B cell (primary cell): ENCODE results near the gene ACE. TPM values are rescaled to one million over a fixed set of nuclear protein-coding genes. Genes with fewer than 3 reads are reported as not detected.

ENCODE experiments used
- ATAC-seq: fragments of 200-7000 bp; cut with Tn5 transposase; one replicate; pipeline ENCODE4 v1.10.0; 2021; ENCODE audit warnings: low read depth, mild to moderate bottlenecking, moderate number of reproducible peaks, moderate library complexity
- CTCF ChIA-PET: fragments of 350-600 bp; sonication (Branson Sonifier 250); formaldehyde crosslinking; loops from one replicate; lab custom pipeline; 2021; ENCODE audit warnings: antibody characterized with exemption, inconsistent platforms; lab: Charles Lee
- POLR2A ChIA-PET: fragments of 350-600 bp; sonication (Branson Sonifier 250); formaldehyde crosslinking; loops from one replicate; lab custom pipeline; 2021; ENCODE audit warnings: antibody characterized with exemption; lab: Charles Lee
- DNase-seq: peaks from one replicate; pipeline ENCODE4 v3.0.0; 2013
- H2AFZ ChIP-seq: 2 replicates; pipeline ENCODE4 v1.6.1; 2012; ENCODE audit warnings: mild to moderate bottlenecking, low read depth, low read length; ENCODE audit not compliant: insufficient read depth, poor library complexity, severe bottlenecking
- H3K27ac ChIP-seq, 2 donors: 1 replicate in 1 of 2; 2 replicates in 1 of 2; pipeline ENCODE4 v1.5.1; 2012 to 2013; ENCODE audit warnings: low read length in 2 of 2, mild to moderate bottlenecking in 2 of 2, moderate library complexity in 1 of 2
- H3K27me3 ChIP-seq, 4 experiments: fragments of 200-600 bp in 1 of 4; sonication (generic) in 1 of 4; replicated peaks in 1 of 4; 1 replicate in 2 of 4; 2 replicates in 2 of 4; pipeline versions ENCODE4 v1.6.1 to v1.7.0; 2013 to 2016; ENCODE audit warnings: low read length in 3 of 4, mild to moderate bottlenecking in 2 of 4, mixed read lengths in 1 of 4, moderate library complexity in 1 of 4; ENCODE audit not compliant: insufficient read depth in 4 of 4, control insufficient read depth in 3 of 4; ENCODE audit errors: control extremely low read depth in 1 of 4
- H3K36me3 ChIP-seq, 2 experiments: replicated peaks in 1 of 2; 1 replicate in 1 of 2; 2 replicates in 1 of 2; pipeline versions ENCODE4 v1.6.1 to v1.7.1; 2013; ENCODE audit warnings: low read length in 1 of 2; ENCODE audit not compliant: insufficient read depth in 2 of 2, control insufficient read depth in 1 of 2; ENCODE audit errors: control extremely low read depth in 1 of 2, extremely low read depth in 1 of 2
- H3K4me1 ChIP-seq, 2 donors: fragments of 200-600 bp in 1 of 2; sonication (generic) in 1 of 2; 1 replicate in 1 of 2; 2 replicates in 1 of 2; pipeline versions ENCODE4 v1.5.1 to v1.6.1; 2013 to 2017; ENCODE audit warnings: low read length in 2 of 2; ENCODE audit not compliant: control insufficient read depth in 2 of 2, insufficient read depth in 2 of 2
- H3K4me2 ChIP-seq: replicated peaks from 2 replicates; pipeline ENCODE3; 2012; ENCODE audit warnings: mild to moderate bottlenecking, low read depth, low read length; ENCODE audit not compliant: poor library complexity, severe bottlenecking
- H3K4me3 ChIP-seq, 5 experiments: fragments of 200-600 bp in 1 of 5; sonication (generic) in 1 of 5; 1 replicate in 3 of 5; 2 replicates in 2 of 5; pipeline versions ENCODE4 v1.5.1 to v1.7.0; 2011 to 2016; ENCODE audit warnings: low read length in 4 of 5, mild to moderate bottlenecking in 4 of 5, low read depth in 2 of 5, control low read depth in 1 of 5, moderate library complexity in 1 of 5; ENCODE audit not compliant: insufficient read depth in 1 of 5; ENCODE audit errors: control extremely low read depth in 1 of 5, extremely low read depth in 1 of 5
- H3K79me2 ChIP-seq: fragments of 200-600 bp; sonication (generic); one replicate; pipeline ENCODE4 v1.6.0; 2016; ENCODE audit warnings: low read length; ENCODE audit not compliant: control insufficient read depth, insufficient read depth
- H3K9ac ChIP-seq: fragments of 200-600 bp; sonication (generic); 2 replicates; pipeline ENCODE4 v1.6.1; 2017; ENCODE audit warnings: mild to moderate bottlenecking, low read length, moderate library complexity
- H3K9me3 ChIP-seq, 3 donors: one replicate each; pipeline versions ENCODE4 v1.6.1 to v1.7.1; 2013; ENCODE audit warnings: low read length in 2 of 3; ENCODE audit not compliant: control insufficient read depth in 2 of 3, insufficient read depth in 1 of 3; ENCODE audit errors: control extremely low read depth in 1 of 3
- H4K20me1 ChIP-seq: 2 replicates; pipeline ENCODE4 v1.6.0; 2012; ENCODE audit warnings: mild to moderate bottlenecking, low read length; ENCODE audit not compliant: insufficient read depth, control insufficient read depth, poor library complexity, severe bottlenecking
- H3K27ac Mint-ChIP-seq: one replicate; pipeline ENCODE4 v1.8.0; 2021; ENCODE audit warnings: mixed read lengths
- H3K27me3 Mint-ChIP-seq: one replicate; pipeline ENCODE4 v1.8.0; 2021; ENCODE audit warnings: mixed read lengths
- H3K4me1 Mint-ChIP-seq: one replicate; pipeline ENCODE4 v1.8.0; 2021; ENCODE audit warnings: mixed read lengths
- H3K4me3 Mint-ChIP-seq: one replicate; pipeline ENCODE4 v1.8.0; 2021; ENCODE audit warnings: mixed read lengths
- H3K9me3 Mint-ChIP-seq: one replicate; pipeline ENCODE4 v1.8.0; 2022; ENCODE audit warnings: mixed read lengths; ENCODE audit not compliant: insufficient read depth
- EZH2 ChIP-seq: IDR thresholded peaks from 2 replicates; pipeline ENCODE4 v1.6.1; 2012; ENCODE audit warnings: borderline replicate concordance, low read depth, mild to moderate bottlenecking, moderate library complexity, low read length; ENCODE audit not compliant: insufficient read depth, poor library complexity, severe bottlenecking
- WGBS: methylation state at CpG from one replicate; pipeline ENCODE4 v1.1.5; 2013; ENCODE audit warnings: missing lambda C conversion rate; ENCODE audit not compliant: insufficient coverage; 5-methylcytosine and 5-hydroxymethylcytosine counted together
- intact Hi-C: fragments of 100-400 bp; cut with micrococcal nuclease; formaldehyde crosslinking; loops from one replicate; pipeline ENCODE4 v1.10.0; 2022
- polyA plus RNA-seq: library from polyadenylated mRNA; depleted of rRNA; stranded (reverse); fragments of >200 nt; gene quantifications from 2 replicates; pipeline ENCODE4 v1.2.3, GENCODE V29; 2012
- total RNA-seq, 2 donors: library from RNA; stranded (reverse); fragments of 120-200 nt in 1 of 2; gene quantifications; 1 replicate in 1 of 2; 2 replicates in 1 of 2; pipeline versions ENCODE4 v1.2.3 to v1.2.4, GENCODE V29; 2013 to 2022
- TF ChIP-seq, protein P1 (sequence below): fragments of 200-600 bp; IDR thresholded peaks from one replicate; pipeline ENCODE4 v1.8.0; 2022; ENCODE audit warnings: antibody characterized with exemption, mild to moderate bottlenecking

Gene ACE
- total and polyA plus RNA-seq, 2 donors (not counting 1 experiment from before 2014, with no cell fraction given), result 0.67 to 2.6 TPM

DNA sequence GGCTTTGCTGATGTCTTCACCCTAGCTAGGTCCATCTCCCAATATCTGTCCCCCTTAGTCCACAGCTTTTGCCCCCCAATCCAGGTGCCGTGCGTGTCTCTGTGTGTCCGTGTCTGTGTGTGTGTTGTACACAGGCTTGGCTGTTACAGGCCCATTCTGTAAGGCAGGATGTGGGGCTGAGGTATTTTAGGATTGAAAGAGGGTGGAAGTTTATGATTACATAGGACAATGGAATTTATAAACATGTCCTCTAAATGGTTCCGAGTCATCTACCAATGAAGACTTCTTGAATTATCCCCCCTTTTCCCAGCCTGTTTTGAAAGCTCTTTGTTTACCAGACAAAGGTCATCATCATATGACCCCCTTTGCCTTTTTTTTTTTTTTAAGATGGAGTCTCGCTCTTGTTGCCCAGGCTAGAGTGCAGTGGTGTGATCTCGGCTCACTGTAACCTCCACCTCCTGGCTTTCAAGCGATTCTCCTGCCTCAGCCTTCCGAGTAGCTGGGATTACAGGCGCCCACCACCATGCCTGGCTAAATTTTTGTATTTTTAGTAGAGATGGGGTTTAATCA, 21.9 kb downstream of the ACE start:
- Mint-ChIP-seq H3K27me3 (peaks cover 20% of the 10 kb centered on the region), H3K4me1 (no peaks in the 10 kb centered on the region), H3K4me3 (no peak overlapping the region), H3K9me3 (no peaks in the 10 kb centered on the region), H3K27ac (no peak overlapping the region)
- ChIA-PET POLR2A (no interaction called here), CTCF (interaction anchor here (0.6 kb wide), 1 partner anchor 412 kb away, joined by 3 read pairs; no protein-coding TSS in a partner anchor)
- Histone ChIP-seq H3K27ac (no peak overlapping the region), H3K4me2 (no peak overlapping the region), H3K4me3 (no peak overlapping the region), H3K9ac (no peak overlapping the region), H3K36me3 (no peaks in the 10 kb centered on the region), H3K27me3 (peaks cover 0 to 3% (median 0%) of the 10 kb centered on the region in 4 experiments), H3K79me2 (no peaks in the 10 kb centered on the region), H4K20me1 (no peaks in the 10 kb centered on the region), H3K4me1 (no peaks in the 10 kb centered on the region), H3K9me3 (no peaks in the 10 kb centered on the region), H2AFZ (no peak overlapping the region)
- DNase-seq (no peak), ATAC-seq (no peak)
- 96% methylated on average over 4 of the region's 9 CpGs for WGBS
- intact Hi-C loops, result no loop called here
- no peak for TF ChIP-seq EZH2
- TF ChIP-seq, protein P1, sequence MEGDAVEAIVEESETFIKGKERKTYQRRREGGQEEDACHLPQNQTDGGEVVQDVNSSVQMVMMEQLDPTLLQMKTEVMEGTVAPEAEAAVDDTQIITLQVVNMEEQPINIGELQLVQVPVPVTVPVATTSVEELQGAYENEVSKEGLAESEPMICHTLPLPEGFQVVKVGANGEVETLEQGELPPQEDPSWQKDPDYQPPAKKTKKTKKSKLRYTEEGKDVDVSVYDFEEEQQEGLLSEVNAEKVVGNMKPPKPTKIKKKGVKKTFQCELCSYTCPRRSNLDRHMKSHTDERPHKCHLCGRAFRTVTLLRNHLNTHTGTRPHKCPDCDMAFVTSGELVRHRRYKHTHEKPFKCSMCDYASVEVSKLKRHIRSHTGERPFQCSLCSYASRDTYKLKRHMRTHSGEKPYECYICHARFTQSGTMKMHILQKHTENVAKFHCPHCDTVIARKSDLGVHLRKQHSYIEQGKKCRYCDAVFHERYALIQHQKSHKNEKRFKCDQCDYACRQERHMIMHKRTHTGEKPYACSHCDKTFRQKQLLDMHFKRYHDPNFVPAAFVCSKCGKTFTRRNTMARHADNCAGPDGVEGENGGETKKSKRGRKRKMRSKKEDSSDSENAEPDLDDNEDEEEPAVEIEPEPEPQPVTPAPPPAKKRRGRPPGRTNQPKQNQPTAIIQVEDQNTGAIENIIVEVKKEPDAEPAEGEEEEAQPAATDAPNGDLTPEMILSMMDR, result no peak
